Stimulated activated naive CD8-positive, alpha-beta T cell treated with anti-CD3 and anti-CD28 coated beads, Interleukin-15, Interleukin-2, amounts not matched to agents 100 U/mL and 50 U/mL, for 24 hours (primary cell): ENCODE results near the gene LRRC8D.

Source experiments
- ATAC-seq: fragments of 150-1000 bp; cut with Tn5 transposase; one replicate; pipeline ENCODE4 v1.10.0; 2021
- DNase-seq: peaks from one replicate; pipeline ENCODE4 v3.0.0; 2021

LRRC8D gene

GRCh38 chr1:89833183-89834082, 12.6 kb downstream of the LRRC8D start:
- ATAC-seq (no peak), DNase-seq (no peak)

GRCh38 chr1:89834083-89834704, 13.4 kb downstream of the LRRC8D start:
- no peak for DNase-seq
- no peak for ATAC-seq

- DNase-seq, result no peak
- no peak for ATAC-seq
Observed at GRCh38 chr1:89836252-89837035, 15.6 kb downstream of the LRRC8D start.

GRCh38 chr1:89837036-89837481, 16.2 kb downstream of the LRRC8D start:
- DNase-seq (no peak), ATAC-seq (no peak)

- DNase-seq, result no peak
- ATAC-seq, result no peak
Observed at GRCh38 chr1:89837510-89837909, 16.7 kb downstream of the LRRC8D start.

- no peak for ATAC-seq
Observed at GRCh38 chr1:89839516-89839915, 18.7 kb downstream of the LRRC8D start.

GRCh38 chr1:89841507-89841906, 20.7 kb downstream of the LRRC8D start:
- DNase-seq (no peak), ATAC-seq (no peak)

More at GRCh38 chr1:89839516-89839915, 18.7 kb downstream of the LRRC8D start:
- no peak for DNase-seq

GRCh38 chr1:89842567-89843272, 21.9 kb downstream of the LRRC8D start:
- no peak for DNase-seq
- ATAC-seq, result peak; percentile 20

- ATAC-seq, result peak; percentile 92
Observed at GRCh38 chr1:89843273-89844130, 22.7 kb downstream of the LRRC8D start.

GRCh38 chr1:89844241-89844807, 23.5 kb downstream of the LRRC8D start:
- peak; percentile 50 for ATAC-seq
- DNase-seq, result peak; percentile 46

More at GRCh38 chr1:89843273-89844130, 22.7 kb downstream of the LRRC8D start:
- peak; percentile 84 for DNase-seq

GRCh38 chr1:89844860-89845259, 24.0 kb downstream of the LRRC8D start:
- no peak for DNase-seq
- ATAC-seq, result peak; percentile 26

- no peak for ATAC-seq
Observed at GRCh38 chr1:89847191-89847729, 26.4 kb downstream of the LRRC8D start.

GRCh38 chr1:89850844-89851415, 30.1 kb downstream of the LRRC8D start:
- ATAC-seq, result no peak
- no peak for DNase-seq

More at GRCh38 chr1:89847191-89847729, 26.4 kb downstream of the LRRC8D start:
- DNase-seq, result no peak

- ATAC-seq (peak; percentile 85), DNase-seq (no peak)
Observed at GRCh38 chr1:89854140-89854539, 33.3 kb downstream of the LRRC8D start.

GRCh38 chr1:89855413-89856123, 34.7 kb downstream of the LRRC8D start:
- ATAC-seq (peak; percentile 78), DNase-seq (no peak)

GRCh38 chr1:89863165-89863830, 42.5 kb downstream of the LRRC8D start:
- ATAC-seq (no peak), DNase-seq (no peak)

GRCh38 chr1:89865498-89866382, 44.9 kb downstream of the LRRC8D start:
- DNase-seq (no peak), ATAC-seq (no peak)

- ATAC-seq, result no peak
- DNase-seq, result no peak
Observed at GRCh38 chr1:89866568-89866967, 45.7 kb downstream of the LRRC8D start.
